Caki2 (cell line): ENCODE measurements around the gene KRTCAP2. TPM values are rescaled to one million over a fixed set of nuclear protein-coding genes. Genes with fewer than 3 reads are reported as not detected.
"Not testable (repeated sequence)": the region's sequence is repeated elsewhere in the genome, so short reads cannot be mapped to it uniquely, and the experiment has no call there.

Experiments
- DNase-seq: peaks from one replicate; pipeline ENCODE4 v3.0.0-alpha.2; 2015; ENCODE audit warnings: low read depth
- in situ Hi-C: cut with HindIII; loops from 2 replicates; pipeline ENCODE4 v1.10.0; 2016; ENCODE audit warnings: low sequenced_read_pairs, low pct_unique_long_range_greater_than_20kb, mixed read lengths
- total RNA-seq: library from RNA; depleted of rRNA; stranded (reverse); fragments of >200 nt; shearing (Covaris generic); gene quantifications from 2 replicates; pipeline ENCODE4 v1.2.3, GENCODE V29; 2014; ENCODE audit warnings: low replicate concordance; rRNA removed

The KRTCAP2 gene
- total RNA-seq, result 271 and 341 TPM in 2 replicates

DNA sequence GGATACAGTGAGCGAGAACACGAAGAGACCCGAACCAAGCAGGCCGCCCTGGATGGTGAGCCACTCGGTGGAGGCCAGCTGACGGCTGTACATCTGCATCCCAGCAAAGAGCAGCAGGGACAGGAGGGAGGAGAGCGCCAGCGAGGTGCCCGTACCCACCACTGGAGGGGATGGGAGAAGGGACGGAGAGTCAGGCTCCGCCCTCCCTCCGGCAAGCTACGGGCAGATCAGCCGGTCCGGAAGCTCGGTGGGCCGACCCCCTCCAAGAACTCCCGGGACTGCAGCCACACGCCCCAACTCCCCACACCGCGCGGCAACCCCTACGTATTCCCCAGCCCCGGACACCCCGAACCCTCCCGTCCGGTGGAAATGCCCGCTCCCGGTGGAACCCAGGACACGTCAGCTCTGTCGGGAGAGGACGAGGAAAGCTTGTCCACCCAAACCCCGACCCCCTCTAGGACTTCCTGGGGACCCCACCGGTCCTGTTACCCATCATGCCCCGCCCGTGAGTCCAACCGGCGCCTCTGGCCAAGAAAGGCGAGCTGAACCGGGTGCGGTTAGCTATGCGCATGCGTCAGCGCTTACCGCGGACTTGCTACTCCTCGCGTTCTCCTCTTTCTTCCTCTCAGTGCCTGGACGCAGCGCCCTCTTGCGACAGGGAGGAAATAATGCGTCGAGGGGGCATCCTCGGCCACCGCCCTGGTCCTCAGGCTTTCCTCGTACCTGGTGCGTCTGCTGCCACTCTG, at the start of gene KRTCAP2:
Gene KRTCAP2 (minus strand): TSS at position 573 of the 746 bp plus-strand sequence. CDS start 80 bp downstream, at position 493.
- DNase-seq, result peak; percentile 89
- in situ Hi-C loops, result no loop called here

DNA sequence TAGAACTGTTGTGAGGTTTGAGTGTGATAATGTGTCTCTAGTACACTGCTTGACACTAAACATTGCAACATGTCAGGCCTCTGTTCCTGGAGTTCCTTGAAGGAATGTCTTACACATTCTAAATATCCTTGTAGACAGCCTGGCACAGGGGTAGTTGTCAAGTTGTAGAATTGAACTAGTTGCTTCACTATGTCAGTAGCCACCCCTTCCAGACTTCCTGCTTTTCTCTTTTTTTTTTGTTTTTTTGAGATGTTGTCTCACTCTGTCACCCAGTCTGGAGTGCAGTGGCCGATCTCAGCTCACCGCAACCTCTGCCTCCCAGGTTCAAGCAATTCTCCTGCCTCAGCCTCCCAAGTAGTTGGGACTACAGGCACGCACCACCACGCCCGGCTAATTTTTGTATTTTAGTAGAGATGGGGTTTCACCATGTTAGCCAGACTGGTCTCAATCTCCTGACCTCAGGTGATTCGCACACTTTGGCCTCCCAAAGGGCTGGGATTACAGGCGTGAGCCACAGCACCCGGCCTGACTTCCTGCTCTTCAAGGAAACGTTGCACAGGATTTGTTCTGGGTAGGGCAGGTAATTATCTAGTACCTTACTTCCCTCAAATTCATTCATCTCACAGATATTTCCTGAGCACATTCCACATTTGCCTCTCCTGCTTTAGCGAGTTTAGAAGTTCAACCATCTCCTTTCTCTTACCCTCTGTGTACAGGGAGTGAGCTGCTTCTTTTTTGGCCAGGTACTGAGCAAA, 47.3 kb upstream of the KRTCAP2 start:
- in situ Hi-C loops, DNase-seq: not testable (repeated sequence)

DNA sequence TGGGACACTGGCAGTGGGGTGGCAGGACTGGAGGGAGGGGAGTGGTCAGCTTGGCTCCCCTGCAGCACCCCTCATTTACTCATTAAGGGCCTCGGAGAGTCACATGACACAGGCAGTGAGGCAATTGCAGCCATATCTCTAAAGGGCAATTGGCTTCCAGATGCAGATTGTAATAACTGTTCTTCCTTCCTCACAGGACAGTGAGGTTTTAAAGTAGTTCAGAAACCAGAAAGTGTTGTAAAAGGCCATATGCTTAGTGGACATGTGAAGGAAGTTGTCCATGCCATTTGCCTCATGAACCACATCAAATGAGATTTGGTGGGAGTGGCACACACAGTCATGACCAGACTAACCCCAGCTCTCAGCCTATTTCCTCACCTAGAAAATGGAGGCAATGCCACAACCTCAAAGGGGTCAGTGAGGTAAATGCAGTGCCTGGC, 46.5 kb upstream of the KRTCAP2 start:
- in situ Hi-C loops, result no loop called here
- DNase-seq, result no peak

DNA sequence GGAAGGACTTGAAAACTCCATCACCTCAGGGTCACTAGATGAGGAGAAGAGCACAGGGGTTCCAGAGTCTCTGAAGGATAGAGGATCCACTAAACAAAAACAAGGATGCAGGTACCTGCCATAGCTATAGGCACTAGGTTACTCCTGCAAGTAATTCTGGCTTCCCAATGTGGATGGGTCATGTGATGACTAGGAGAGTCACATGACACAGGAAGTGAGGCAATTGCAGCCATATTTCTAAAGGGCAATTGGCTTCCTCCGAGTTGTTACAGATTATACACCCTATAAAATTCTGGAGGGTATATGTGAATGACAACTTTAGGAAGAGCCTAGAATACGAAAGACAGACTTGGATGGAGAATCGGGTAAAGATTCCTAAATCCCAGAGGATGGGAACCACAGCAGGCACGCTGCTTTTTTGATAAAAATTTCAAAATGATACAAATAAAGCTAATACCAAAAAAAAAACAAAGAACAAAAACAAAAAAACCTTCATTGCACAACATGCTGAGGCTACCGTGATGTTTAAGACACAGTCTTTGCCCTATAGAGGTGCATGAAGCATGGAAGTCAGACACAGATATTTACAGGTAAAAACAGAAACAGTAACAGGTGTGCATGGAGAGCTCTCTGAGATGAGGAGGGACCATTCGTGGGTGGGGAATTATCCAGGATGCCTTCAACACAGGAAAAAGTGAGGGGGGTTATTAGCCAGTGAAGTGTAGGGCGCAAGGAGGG, 45.9 kb upstream of the KRTCAP2 start:
- in situ Hi-C loops, result no loop called here
- DNase-seq, result peak; percentile 31

DNA sequence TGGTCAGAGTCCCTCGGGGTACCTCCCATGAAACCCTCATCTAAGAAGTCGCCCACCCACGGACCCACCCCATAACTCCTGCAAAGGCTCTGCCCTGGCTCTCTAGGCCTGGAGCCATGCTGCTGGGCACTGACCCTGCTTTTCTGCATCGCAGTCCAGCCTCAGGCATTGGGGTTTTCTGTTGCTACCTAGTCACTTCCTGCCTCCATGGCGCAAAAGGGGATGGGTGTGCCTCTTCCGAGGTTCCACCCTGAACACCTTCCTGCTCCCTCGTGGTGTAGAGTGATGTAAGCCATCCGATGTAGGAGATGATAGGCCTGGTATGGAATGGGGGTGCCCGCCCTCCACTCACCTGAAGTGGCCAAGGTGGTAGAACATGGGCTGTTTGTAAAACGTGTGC, 41.6 kb upstream of the KRTCAP2 start:
- DNase-seq, in situ Hi-C loops: not testable (repeated sequence)

DNA sequence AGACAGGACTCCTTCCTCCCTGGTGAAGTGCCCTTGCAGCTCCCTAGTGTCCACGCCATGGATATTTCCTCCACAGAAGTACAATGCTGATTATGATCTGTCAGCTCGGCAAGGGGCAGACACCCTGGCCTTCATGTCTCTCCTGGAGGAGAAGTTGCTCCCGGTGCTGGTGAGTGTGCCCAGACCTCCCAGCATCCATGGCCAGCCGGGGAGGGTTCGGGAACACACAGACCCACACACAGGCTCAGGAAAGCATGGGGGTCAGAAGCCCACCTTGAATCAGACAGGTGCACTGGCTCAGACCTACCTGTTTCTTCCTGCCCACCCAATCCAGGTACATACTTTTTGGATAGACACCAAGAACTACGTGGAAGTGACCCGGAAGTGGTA, 38.9 kb upstream of the KRTCAP2 start:
- in situ Hi-C loops, DNase-seq: not testable (repeated sequence)

DNA sequence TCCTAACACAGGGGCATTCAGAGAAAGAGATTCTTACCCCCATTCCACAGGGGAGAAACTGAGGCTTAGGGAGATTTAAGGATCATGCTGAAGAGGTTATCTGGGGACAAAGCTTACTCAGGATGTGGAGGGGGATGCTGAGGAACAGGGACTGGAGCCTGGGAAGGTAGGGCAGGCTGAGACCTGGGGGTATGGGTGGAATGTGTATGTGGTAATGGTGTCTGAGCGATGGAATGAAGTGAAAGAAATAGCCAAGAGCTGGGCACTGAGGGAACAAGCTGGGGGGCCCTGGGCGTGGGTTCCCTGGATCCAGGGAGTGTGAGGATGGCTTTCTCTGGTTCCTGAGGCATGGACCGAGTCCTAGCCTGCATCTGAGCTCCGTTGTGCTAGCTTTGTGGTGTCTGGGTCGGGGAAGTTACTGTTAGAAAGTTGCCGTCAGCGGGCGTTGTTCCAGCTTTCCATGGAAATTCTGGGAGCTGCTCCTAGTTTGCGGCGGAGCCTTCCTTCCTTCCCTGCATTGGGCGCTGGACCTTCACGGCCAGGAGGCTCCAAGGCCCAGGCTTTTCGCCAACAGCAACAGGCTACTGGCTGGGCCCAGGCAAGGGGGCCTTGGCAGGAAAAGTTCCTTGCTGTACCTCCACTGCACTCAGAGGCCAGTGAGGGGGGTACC, 38.4 kb upstream of the KRTCAP2 start:
- DNase-seq, in situ Hi-C loops: not testable (repeated sequence)

DNA sequence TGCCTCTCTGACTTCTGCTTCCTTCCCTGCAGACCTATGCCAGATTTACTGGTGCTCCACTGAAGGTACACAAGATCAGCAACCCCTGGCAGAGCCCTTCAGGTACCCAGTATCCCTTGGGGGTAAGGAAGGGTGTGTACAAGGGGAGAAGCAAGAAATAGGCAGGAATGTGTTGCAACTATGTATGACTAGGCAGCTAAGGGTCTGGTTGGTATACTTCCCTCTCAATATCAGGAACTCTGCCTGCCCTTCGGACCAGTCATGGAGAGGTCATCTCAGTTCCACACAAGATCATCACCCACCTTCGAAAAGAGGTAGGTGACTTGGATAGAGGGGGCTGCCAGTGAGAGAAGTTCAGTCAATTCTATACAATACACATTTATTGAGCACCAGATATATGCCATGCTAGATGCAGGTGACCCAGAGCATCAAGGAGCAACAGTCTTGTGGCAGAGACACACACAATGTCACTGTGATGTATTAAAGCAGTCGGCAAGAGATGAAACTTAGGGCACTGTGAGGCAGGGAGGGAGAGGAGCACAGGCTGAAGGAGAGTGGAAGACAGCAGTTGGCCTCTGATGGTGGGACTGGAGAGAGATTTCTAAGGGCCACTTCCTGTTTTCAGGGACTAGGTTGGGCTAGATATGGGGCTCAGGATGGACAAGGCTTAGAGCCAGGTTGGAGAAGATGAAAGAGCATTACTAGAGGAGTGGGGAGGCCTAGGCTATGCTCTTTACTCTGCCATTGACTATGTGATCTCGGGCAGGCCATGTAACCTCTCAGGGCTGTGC, 37.4 kb upstream of the KRTCAP2 start:
- no peak for DNase-seq
- in situ Hi-C loops, result no loop called here

DNA sequence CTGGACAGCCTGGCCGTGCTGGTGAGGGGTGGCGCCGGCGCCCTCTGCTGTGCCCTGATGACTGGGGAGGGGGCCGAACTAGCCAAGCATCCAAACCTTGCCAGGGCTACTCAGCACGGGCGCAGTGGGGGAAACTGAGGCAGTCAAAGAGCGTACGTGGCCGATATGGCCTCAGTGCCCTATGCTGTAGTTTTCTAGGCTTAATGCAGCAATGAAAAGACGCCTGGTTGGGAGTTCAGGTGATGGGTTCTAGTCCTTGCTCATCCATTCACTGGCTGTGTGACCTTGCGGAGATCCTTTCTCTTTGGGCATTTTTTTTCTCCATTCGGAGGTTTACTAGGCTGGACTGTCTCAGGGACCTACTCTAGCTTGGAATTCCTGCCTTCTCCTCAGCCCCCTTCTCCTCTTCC, 36.2 kb upstream of the KRTCAP2 start:
- in situ Hi-C loops, result no loop called here
- no peak for DNase-seq

DNA sequence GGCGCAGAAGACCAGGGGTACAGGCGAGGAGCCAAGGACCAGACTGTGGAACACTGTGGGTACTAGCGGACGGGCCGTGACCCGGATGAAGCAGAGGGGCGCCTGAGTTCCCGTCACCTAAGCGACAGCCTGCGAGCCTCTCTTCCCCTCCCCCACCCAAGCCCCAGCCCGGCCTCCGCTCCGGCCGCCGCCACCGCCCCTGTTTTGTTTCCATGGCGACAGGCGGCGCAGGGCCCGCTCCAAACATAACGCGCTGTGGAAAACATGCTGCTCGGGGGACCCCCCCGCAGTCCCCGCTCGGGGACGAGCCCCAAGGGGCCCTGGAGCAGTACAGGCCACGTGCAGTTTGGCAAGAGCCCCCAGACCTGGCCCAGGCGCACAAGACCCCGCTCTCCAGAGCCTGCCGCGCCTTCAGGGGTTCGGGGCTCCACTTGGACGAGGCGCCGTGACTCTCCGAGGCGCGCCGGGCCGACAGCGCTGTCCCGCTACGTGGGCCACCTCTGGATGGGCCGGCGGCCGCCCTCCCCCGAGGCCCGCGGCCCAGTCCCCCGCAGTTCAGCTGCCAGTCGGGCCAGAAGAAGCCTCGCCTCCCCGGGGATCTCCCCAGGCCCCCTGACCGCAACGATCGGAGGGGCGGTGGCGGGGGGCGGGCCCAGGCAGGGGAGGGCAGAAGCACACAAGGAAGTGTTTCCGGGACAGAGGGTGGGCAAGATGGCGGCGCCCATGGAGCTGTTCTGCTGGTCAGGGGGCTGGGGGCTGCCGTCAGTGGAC, 35.6 kb upstream of the KRTCAP2 start, which contains the start of gene MTX1:
Gene MTX1 (plus strand): TSS at position 155 of the 771 bp plus-strand sequence. CDS start 110 bp downstream, at position 265.
- in situ Hi-C loops, result no loop called here

DNA sequence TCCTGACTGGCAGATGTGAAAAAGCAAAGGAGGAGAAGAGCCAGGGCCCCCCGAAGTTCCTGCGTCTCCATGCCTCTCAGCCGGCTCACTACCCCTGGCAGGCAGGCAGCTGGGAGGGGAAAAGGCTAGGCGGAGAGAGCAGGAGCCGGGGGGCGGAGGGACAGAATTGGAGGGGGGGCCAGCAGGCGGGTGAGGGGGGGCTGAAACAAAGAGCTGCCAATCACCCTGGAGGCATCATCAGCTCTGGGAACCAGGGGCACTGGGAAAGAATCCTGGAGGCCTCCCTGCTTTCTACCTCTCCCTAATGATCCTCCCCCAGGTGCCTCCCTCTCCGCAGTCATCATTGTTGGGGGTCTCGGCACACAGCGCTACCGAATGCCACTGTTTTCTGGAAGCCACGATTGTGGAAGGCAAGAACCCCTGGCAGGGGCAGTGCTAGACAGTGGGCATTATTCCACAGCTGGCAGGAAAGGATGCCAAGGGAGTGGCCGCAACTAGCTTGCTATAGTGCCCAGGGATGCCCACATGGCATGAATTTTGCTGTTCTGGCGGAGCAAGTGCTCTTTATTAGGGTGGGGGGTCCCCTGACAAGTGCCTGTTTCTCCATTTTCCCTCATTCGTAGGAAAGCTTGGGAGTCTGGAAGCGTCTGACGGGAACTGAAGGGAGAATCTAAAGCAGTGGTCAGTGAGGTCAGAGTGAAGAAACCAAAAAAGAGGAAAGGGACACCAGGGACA, 34.9 kb upstream of the KRTCAP2 start, which contains the start of gene THBS3:
Gene THBS3 (minus strand): TSS at position 92 of the 735 bp plus-strand sequence. CDS start 21 bp downstream, at position 71.
- in situ Hi-C loops, result no loop called here
- DNase-seq, result no peak

More for the DNA sequence above, 35.6 kb upstream of the KRTCAP2 start, which contains the start of gene MTX1:
- DNase-seq, result peak; percentile 79

DNA sequence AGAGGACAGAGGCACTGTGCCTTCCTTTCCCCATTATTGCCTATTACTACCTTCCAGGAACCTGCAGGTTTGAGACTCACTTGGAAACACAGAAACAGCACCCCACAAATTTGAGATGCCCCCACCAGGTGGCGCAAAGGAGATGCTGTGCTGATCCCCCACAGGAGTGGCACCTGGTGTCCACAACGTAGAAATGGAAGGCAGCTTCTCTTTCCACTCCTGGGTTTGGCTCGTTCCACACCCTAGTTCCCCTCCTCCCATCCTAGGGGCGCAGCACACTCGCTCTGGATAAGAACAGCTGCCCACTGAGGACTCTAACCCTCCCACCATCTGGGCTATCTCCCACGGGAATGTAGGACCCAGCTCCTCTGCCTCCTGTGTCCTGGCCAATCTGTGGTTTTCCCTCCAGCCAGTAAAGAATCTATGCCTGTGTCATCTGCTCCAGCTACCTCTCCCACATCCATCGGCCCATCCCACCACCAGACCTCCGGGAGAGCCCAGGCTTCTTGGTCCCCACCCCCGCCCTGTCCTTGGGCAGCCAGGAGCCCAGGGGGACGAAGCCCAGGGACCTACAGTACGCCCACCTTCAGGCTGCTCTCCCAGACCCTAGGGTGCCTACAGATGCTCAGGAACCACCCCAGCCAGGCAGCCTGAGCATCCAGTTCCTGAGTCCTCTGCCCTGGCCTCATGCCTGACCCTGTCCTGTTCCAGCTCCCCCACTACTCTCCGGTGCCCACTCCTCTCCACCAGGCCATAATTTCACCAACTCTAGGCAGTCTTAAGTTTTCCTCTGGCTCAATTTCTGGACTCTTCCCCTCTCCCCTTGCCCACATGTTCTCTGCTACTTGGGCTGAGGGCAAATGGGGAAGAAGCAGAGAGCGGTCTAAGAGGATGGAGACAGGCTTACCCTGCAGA, 34.0 kb upstream of the KRTCAP2 start:
- DNase-seq, result peak; percentile 79
- in situ Hi-C loops, result no loop called here

DNA sequence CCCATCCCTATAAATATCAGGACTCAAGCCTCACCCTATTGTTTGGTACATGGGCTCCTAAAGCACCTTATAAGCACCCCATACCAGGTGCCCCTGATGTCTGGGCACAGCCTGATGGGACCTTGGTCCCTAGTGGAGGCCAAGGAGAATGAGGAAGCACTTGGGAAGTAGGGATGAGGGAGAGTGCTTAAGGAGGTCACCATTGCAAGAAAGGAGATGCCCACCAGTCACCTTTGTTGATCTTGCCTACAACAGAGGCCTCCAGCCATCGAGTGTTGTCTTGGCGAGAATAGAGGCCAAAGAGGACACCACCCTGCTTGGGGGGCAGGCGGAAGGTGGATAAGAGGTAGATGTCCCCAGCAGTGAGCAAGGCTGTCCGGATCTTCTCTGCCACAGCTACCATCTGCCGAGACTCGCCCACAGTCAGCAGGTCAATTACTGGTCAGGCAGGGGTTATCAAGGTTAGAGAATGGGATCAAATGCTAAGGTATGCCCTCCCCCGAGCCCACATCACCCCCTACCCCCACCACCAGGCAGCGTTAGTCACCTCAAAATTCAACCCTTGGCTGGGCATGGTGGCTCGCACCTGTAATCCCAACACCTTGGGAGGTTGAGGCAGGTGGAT, 33.0 kb upstream of the KRTCAP2 start:
- DNase-seq, result no peak
- in situ Hi-C loops, result no loop called here

DNA sequence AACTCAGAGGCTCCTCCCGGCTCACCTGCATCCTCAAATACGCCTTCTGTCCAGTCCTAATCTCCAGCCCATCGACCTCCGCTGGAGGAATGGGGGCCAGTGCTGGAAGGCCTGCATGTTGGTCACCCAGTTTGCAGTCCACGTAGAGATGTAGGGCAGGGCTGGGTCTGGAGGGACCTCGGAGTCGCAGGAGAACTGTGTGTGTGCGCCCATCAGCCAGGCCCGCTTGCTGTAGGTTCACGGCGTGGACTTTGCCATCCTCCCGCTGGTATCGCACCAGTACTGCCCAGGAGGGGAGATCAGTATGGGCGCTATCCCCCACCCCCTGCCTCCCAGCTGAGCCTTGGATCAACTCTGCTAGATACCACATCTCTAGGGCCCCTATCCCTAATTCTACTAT, 31.9 kb upstream of the KRTCAP2 start:
- in situ Hi-C loops, result no loop called here
- DNase-seq, result no peak
